GM15510 (cell line): ENCODE data around the gene COA3.

Experiments
- POLR2A ChIP-seq: IDR thresholded peaks from 3 replicates; pipeline ENCODE4 v1.6.1; 2011; ENCODE audit warnings: borderline replicate concordance; ENCODE audit not compliant: insufficient read length; ENCODE audit errors: extremely low read depth

COA3 gene

DNA sequence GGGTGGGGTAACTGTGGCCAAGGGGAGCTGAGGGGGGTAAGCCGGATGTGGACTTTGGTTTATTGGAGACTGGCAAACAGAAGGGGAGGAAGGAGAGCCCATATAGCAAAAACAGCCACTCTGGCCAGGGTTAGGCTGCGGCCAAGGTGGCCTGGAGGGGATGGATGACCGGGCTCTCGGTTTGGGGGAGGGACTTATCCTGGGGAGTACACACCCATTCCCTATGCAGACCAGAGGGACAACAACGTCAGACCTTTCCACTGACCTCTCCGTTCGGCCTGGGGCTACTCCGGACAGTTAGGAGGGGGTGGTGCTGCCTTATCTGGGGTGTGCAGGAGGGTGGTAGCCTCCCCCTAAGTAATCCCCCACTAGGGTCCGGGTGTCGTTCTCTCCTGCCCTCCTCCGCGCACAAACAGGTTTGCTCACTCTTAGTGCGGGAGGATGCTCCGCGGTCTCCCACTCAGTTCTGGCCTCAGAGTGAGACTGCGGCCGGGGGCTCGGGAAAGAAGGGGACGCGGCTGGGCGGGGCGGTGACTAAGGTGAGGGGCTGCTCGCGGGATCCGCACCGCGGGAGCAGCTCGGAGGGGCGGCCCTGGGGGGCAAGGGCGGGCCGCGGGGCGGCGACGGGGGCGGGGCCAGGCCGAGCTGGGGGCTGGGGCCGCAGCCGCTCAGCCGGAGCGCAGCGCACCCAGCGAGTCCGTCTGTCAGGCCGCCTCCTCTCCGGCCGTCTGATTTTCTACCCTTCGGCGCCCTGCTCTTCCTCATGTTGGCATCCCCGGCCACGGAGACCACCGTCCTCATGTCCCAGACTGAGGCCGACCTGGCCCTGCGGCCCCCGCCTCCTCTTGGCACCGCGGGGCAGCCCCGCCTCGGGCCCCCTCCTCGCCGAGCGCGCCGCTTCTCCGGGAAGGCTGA is 18.3 kb downstream of the COA3 start, which contains the start of gene WNK4:
WNK4 (plus strand) TSS at position 675 of the 915 bp plus-strand sequence; CDS start at position 764, 89 bp downstream.
- no peak for TF ChIP-seq POLR2A

DNA sequence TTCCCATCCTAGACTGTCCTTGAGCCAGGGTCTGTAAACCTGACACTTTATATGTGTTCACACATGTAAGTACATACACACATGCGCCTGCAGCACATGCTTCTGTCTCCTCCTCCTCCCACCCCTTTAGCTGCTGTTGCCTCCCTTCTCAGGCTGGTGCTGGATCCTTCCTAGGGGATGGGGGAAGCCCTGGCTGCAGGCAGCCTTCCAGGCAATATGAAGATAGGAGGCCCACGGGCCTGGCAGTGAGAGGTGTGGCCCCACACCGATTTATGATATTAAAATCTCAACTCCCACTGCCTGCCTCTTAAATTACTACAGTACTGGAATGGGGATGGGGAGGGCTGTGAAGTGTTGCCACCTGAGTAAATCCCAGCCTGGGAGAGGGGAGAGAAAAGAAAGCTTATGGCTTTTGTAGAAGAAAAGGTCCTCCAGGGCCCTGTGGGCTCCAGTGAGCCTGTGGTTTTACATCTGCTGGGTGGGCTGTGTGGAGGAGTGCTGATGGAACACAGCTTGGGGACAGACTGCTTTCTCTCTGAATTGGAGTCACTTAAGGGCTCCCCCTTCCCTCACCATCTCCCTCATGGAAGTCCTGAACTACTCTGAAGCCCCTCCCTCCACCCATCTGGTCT is 19.1 kb downstream of the COA3 start:
- no peak for TF ChIP-seq POLR2A

DNA sequence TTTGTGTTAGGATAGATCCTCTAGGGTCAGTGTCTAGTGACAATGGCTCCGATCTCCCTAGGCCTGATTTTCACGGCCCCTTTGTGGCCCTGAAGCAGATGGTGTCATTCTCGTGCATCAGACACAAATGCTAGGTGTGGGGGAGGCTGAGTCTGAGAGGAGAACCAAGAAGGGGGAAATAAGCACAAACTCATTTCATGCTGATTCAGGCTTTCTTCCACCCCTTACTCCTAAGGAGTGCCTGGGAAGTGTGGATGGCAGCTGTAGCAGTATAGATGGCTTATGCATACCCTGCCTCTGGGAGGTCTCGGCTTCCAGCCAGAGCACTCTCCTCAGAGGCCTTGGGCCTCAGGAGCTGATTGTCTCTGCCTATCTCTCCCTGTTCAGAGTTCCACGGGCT is 19.9 kb downstream of the COA3 start:
- no peak for TF ChIP-seq POLR2A

DNA sequence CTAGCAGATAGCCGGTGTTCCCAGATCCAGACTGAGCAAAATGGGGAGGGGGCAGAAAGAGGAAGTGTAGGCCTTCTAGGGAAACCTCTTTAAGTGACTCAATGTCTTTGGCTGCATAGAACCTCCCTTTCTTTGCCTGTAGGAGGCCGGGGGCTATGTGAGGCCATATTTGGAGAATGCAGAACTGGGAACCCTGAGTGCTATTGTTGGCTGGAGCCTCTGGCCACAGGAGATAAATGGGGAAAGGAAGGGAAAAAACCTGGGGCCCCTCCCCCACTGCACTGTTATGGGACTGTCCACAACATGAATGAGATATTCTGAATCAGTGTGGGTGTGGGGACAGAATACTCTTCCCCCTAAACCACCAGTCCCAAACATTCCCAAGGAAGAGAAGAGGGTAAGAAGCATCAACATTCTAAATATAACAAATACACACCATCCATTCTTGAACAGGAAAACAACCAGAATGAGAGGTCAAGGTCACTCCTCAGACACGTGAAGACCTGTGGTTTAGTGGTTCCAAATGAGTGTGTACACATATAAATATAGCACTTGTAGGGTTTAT is 22.9 kb downstream of the COA3 start:
- TF ChIP-seq POLR2A, result no peak

DNA sequence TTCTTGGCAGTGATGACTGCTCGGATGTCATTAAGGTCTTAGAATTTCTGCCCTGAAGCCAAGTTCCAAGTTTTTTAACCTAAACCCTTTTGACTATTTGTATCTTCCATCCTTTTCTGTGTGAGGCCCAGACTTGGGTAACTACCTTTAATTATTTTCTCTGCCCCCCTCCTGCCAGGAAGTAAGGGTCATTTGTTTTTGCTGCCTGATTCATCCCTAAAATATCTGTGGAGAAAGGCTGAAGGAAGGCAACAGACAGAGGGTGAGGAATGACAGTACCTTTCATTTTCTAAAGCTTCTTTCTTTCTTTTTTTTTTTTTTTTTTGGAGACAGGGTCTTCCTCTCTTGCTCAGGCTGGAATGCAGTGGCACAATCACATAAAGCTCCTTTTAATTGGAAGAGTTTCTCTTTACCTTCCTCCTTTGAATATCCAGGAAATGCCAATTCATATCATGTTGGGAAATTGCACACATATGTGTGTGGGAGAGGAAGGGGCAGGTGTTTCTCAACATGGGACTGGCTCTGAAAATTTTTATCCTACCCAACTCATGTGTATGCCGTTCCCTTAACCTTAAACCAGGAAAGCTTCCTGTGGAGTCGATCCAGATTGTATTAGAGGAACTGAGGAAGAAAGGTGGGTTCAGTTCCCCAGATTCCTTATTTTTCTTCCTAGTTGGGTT is 24.3 kb downstream of the COA3 start:
- no peak for TF ChIP-seq POLR2A

DNA sequence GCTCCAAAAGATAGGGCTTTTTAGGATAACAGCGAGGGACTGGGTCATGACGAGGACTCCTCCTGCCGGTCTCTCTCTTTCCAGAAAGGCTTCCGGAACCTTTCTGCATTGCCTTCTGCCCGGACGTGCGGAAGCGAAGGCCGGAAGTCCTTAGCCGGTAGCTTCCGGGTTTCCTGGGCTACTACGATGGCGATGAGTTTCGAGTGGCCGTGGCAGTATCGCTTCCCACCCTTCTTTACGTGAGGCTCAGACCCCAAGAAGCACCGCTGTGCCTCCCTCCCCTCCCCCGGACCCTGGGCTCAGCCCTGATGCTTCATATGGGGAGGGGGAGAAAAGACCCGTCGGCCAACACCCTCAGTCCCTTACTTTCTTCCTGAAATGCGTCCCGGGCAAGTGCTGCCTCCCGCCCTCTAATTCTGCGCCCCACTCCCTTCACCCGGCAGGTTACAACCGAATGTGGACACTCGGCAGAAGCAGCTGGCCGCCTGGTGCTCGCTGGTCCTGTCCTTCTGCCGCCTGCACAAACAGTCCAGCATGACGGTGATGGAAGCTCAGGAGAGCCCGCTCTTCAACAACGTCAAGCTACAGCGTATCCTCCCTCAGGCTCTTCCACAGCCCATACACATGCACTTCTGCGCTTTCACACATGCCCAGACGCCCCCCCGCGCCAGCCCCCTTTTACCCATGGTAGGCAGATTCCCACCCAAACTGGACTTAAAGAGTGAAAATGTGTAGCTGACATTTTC is 25.0 kb downstream of the COA3 start, which contains the start of gene VPS25:
VPS25 (plus strand) TSS at position 160 of the 746 bp plus-strand sequence; CDS start at position 187, 27 bp downstream.
- peak; percentile 89 for TF ChIP-seq POLR2A

DNA sequence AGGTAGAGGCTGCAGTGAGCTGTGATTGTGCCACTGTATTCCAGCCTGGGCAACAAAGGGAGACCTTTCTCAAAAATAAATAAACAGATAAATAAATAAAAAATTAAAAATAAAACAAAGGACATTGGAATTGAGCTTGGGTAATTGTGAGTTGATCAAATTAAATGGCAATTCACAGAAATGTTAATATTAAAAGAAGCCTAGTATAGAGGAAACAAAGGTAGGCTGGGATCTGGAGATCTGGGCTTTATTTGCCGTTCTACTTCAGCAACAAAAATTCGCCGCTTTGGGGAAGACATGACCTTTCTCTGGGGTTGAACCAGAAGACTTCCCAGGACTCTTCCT is 25.6 kb downstream of the COA3 start:
- TF ChIP-seq POLR2A, result no peak

DNA sequence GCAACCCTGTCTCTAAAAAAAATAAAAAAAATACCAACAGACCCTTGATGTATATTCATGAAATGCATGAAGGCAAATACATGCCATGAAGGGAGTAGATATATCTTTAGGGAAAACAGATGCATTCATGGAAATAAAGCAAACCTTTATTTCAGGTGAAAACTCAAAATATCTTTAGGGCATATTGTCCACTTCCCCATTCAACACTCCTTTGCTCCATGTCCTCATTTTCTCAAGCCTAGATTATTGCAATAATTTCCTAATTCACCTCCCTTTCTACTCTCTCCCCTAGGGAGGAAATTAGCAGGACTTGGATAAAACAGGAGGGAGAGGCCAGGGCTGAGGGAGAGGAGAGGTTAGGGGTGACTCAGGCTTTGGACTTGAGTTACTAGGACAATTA is 31.0 kb downstream of the COA3 start:
- no peak for TF ChIP-seq POLR2A

DNA sequence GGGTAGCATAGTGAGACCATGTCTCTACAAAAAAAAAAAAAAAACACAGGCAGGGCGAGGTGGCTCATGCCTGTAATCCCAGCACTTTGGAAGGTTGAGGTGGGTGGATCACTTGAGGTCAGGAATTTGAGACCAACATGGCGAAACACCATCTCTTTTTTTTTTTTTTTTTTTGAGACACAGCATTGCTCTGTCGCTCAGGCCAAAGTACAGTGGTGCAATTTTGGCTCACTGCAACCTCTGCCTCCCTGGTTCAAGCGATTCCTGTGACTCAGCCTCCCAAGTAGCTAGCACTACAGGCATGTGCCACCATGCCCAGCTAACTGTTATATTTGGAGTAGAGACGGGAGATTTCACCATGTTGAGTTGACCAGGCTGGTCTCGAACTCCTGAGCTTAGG is 32.4 kb downstream of the COA3 start:
- TF ChIP-seq POLR2A, result no peak

DNA sequence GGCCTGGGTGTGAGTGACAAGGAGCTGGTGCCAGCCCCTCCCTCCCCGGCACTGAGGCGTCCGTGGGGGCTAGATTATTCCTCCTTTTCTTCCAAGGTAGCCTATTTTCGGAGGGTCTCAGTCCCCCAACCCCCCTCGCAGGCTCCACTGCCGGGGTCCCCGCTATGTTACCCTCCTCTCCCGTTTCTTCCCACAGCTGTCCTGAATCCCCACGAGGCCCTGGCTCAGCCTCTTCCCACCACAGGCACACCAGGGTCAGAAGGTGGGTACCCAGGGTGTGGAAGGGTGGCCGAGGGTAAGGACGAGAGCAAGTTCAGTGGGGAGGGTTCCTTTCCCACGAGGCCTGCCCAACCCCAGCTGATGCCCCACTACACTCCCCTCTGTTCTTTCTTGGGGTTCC is 36.9 kb downstream of the COA3 start:
- no peak for TF ChIP-seq POLR2A

DNA sequence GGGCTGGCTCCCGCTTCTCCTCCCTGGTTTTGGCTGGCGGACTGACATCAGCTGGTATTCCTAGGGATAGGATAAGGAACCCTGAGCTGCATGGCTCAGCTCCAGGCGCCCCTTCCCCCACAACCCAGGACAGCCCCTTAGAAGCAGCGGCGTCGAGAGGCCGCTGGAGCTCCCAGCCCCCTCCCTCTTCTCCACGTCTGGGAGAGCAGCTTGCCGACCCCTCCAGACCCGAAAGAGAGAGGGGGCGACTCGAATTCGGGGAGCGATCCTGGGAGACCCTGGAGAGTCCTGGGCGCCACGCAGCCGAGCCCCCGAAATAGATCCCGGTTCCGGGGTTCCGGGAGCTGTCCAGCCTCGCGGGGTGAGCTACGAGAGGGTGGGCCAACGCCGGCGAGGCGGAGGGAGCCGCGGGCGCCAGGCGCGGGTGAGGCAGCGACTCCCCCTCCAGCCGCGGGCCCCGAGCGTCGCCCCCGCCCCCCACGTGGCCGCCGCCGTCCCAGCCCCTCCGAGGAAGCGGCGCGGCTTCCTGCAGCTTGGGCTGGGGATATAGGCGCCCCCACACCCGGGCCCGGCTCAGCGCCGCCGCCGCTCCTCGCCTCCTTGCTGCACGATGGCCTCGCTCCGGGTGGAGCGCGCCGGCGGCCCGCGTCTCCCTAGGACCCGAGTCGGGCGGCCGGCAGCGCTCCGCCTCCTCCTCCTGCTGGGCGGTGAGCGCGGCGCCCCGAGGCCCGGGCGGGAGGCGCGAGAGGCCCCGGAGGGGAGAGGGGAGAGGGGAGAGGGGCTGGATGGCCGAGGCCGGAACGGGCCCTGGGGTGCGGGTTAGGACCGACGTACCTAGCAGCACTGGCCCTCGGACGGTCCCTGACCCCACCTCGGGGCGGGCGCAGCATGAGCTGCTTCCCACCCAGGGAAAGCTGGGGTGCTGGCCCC is 37.6 kb downstream of the COA3 start, which contains the start of gene RAMP2:
RAMP2 (plus strand) TSS at position 576 of the 930 bp plus-strand sequence; CDS start at position 611, 35 bp downstream.
- no peak for TF ChIP-seq POLR2A

DNA sequence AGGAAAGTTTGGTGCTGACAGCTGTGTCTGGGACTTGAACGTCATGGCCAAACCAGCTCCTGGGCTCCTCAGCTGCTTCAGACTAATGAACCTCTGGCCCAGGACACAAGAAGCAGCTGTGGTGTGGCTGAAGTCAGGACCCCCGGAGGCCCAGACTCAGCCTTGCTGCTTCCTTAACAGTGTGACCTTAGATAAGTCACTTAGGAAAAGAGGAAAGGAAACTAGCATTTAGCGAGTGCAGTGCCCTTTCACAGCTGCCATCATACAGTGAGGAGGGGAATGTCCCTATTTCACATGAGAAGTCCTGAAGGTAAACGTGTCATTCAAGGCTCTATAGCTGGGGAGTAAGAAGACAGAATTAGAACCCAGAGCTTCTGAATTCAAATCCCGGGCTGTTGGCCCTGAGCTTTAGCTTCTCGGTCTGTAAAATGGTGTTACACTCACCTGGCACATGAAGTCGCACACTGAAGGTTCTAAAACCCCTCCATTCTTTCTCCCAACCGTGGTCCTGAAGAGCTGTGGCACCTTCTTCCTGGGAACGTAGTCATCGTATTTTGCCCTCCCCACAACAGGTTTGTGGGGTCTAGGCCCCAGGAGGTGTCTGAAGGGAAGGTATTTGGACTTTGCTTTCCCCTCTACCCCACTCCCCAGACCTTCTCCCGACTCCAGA is 38.4 kb downstream of the COA3 start:
- no peak for TF ChIP-seq POLR2A

DNA sequence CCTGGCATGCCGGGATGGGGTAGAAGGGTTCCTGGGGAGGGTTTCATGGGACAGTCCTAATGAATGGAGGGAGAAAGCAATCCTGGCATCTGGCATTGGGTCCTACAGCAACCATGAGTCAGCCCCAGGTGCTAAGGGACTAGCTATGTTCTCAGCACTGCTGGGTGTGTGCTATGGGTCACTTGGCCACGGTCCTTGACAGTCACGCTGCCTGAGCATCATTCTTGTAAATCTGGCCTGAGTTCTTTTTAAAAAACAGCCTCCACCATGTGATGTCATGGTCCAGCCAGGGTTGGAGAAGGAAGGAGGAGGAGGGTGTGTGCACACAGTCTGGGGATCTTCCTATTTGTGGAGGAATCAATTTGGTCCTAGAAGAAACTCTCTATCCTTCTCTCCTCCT is 43.7 kb downstream of the COA3 start:
- no peak for TF ChIP-seq POLR2A

DNA sequence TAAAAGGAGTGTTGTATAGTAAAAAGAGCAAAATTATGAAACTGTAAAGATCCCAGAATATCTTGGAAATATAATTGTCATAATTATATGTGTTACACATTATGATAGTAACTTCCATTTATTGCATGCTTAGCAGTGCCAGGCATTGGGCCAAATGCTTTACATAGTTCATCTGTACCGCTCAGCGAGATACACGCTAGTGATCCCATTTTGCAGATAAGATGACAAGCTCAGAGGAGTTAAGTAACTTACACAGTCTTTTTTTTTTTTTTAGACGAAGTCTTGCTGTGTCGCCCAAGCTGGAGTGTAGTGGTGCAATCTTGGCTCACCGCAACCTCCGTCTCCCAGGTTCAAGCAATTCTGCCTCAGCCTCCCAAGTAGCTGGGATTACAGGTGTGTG is 46.9 kb downstream of the COA3 start:
- no peak for TF ChIP-seq POLR2A
